Motor neuron (in vitro differentiated cells): ENCODE results near the gene EFNA5. TPM values are rescaled to one million over a fixed set of nuclear protein-coding genes. Genes with fewer than 3 reads are reported as not detected.

ENCODE experiments used
- ATAC-seq, 8 experiments: fragments of 200-7000 bp; cut with Tn5 transposase; replicated peaks in 6 of 8; 2 replicates each; pipeline ENCODE4 v1.8.0; 2021; ENCODE audit warnings: mild to moderate bottlenecking in 8 of 8, moderate library complexity in 8 of 8
- H3K27ac ChIP-seq, 2 donors: fragments of 250-450 bp; sonication (Bioruptor Pico); 2 replicates each; pipeline ENCODE4 v1.9.0; 2021; ENCODE audit warnings: antibody characterized with exemption in 2 of 2, mild to moderate bottlenecking in 2 of 2, moderate library complexity in 1 of 2
- H3K4me1 ChIP-seq, 2 donors: fragments of 250-450 bp; sonication (Bioruptor Pico); replicated peaks in 1 of 2; 2 replicates each; pipeline ENCODE4 v1.6.1; 2021; ENCODE audit warnings: antibody characterized with exemption in 2 of 2, mild to moderate bottlenecking in 2 of 2, moderate library complexity in 1 of 2
- H3K4me3 ChIP-seq, 5 donors: fragments of 250-450 bp; sonication (Bioruptor Pico); 2 replicates each; pipeline ENCODE4 v1.9.0; 2021; ENCODE audit warnings: antibody characterized with exemption in 5 of 5, mild to moderate bottlenecking in 5 of 5, moderate library complexity in 4 of 5
- WGBS, 10 experiments: fragments of 450-650 bp; shearing (Covaris generic); methylation state at CpG; one replicate each; pipeline ENCODE4 v1.0.0; 2022; 5-methylcytosine and 5-hydroxymethylcytosine counted together
- in situ Hi-C, 9 experiments: fragments of 400-800 bp; cut with MboI; loops; one replicate each; pipeline ENCODE4 v1.15.0; 2021; ENCODE audit warnings: low sequenced_read_pairs in 9 of 9, low pct_unique_long_range_greater_than_20kb in 2 of 9; ENCODE audit not compliant: unreplicated experiment in 9 of 9
- total RNA-seq, 8 experiments: library from RNA; unstranded; fragments of 300-600 nt; gene quantifications; 2 replicates each; pipeline versions ENCODE4 v1.2.3 to v1.2.4, GENCODE V29; 2022

The EFNA5 gene
- total RNA-seq, 8 experiments from 2014 or later: 8.5 to 88.6 (median 10.5) TPM

DNA sequence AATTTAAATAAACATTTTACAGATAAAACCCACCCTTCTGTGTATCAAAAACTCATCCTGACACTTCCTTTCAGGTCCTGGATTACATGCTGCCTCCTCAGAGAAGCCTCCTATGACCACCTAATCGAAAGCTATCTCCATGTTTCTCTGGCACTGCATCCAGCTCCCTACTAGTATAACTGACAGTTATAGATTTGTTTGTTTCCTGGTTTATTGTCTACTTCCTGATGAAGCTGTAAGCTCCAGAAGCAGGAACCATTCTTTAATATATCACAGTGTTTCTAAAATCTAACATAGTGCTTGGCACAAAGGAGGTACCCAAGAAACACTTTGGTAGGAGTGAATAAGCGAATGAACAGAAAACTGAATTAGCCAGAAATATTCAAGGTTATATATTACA lies 270.4 kb downstream of the EFNA5 start:
- no peak overlapping the region for H3K4me3 ChIP-seq
- H3K27ac ChIP-seq: no peak overlapping the region
- in situ Hi-C loops: no loop called here
- H3K4me1 ChIP-seq: peaks cover 22 to 46% of the 10 kb centered on the region in 2 donors
- WGBS, 10 experiments: 74 to 100% (median 88%) methylated on average over 1 to 2 of the region's 2 CpGs; no CpG with 5 or more reads in 3 of the 10 experiments
- no peak for ATAC-seq

DNA sequence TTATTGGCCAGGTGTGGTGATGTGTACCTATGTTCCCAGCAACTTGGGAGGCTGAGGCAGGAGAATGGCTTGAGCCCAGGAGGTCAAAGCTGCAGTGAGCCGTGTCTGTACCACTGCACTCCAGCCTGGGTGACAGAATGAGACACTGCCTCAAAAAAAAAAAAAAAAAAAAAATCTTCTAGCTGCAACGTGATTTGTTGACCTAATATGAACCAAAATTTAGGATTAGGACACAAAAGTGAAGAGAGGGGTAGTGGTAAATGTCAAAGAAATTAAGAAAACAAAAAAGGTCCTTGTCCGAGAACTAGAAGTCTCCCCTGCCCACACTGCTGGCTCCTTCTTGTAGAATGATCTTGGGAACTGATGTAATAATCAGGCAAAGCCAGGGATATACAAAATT lies 272.0 kb downstream of the EFNA5 start:
- in situ Hi-C loops: no loop called here
- ATAC-seq: no peak
- H3K4me3 ChIP-seq: no peak overlapping the region
- H3K27ac ChIP-seq: no peak overlapping the region
- peaks cover 22 to 38% of the 10 kb centered on the region in 2 donors for H3K4me1 ChIP-seq
- WGBS, 10 experiments: 50 to 98% (median 84%) methylated on average over 1 to 3 of the region's 3 CpGs; no CpG with 5 or more reads in 1 of the 10 experiments

DNA sequence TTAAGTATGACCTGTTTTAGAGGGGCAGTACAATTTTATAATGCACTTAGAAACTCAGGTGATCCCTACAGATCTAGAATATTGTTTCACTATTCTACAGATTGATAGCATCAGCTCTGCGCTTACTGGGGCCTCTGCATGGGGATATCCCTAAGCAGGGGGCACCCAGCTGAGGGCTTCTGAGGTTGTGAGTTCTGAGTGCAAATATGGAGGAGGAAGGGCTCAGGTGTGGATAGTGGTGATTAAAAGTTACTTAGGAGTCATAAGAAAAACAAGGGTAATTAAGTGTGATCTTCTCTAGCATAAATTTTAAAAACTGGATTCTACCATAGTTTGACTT lies 274.4 kb downstream of the EFNA5 start:
- no peak overlapping the region for H3K27ac ChIP-seq

GRCh38 chr5:107395632-107396350 lies 274.9 kb downstream of the EFNA5 start:
- in situ Hi-C loops: no loop called here
- Histone ChIP-seq H3K4me3 (no peak overlapping the region), H3K27ac (no peak overlapping the region), H3K4me1 (peaks cover 5 to 10% of the 10 kb centered on the region in 2 donors)
- WGBS, 10 experiments: 20 to 100% (median 38%) methylated on average over 1 to 5 of the region's 5 CpGs
- peak in 1 of 8 experiments; percentile 36 for ATAC-seq

More for the DNA sequence above, 274.4 kb downstream of the EFNA5 start:
- Histone ChIP-seq H3K4me1 (peaks cover 7 to 14% of the 10 kb centered on the region in 2 donors), H3K4me3 (no peak overlapping the region)
- no peak for ATAC-seq
- 83 to 100% (median 94%) methylated on average over 1 of the region's 1 CpG; no CpG with 5 or more reads in 6 of the 10 experiments for WGBS, 10 experiments
- in situ Hi-C loops: no loop called here

DNA sequence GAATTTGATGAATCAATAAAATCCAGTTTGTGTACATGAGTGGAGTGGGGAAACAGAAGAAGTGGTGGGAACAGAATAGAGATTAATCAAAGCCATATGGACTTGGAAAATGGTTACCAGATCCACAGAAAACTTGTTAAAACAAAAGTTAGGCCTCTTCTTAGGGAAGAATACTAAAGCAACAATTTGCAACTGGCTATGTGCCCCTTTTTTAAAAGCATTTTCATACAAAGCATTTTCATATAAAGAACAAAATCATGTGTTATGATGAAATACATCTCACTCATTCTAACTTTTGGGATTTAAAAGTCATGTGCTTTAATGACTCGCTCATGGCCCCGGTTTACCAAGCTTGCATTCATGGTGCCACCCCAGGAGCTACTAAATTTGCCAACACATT lies 276.9 kb downstream of the EFNA5 start:
- ATAC-seq: no peak
- WGBS, 10 experiments: 40 to 95% (median 74%) methylated on average over 1 to 2 of the region's 2 CpGs; no CpG with 5 or more reads in 3 of the 10 experiments
- Histone ChIP-seq H3K27ac (no peak overlapping the region), H3K4me1 (peaks cover 12 to 22% of the 10 kb centered on the region in 2 donors), H3K4me3 (no peak overlapping the region)
- in situ Hi-C loops: no loop called here

DNA sequence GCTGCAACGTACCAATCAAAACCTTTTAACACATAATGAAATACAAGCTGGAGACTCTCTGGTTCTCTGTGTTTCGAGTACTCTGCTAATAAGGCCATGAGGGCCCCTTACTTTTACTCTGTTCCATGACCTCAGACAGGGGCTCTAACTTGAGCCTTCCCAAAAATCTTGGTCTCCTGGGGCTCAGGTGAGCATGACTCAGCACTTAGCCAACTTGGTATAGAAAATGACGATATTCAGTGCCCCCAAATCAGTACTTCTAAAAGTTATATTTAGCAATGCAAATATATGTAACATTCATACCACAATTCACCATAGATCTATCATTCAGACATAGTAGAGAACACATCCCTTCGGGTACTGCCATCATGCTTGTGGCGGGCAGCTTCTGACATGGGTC lies 278.9 kb downstream of the EFNA5 start:
- Histone ChIP-seq H3K27ac (no peak overlapping the region), H3K4me3 (no peak overlapping the region), H3K4me1 (peaks cover 24 to 37% of the 10 kb centered on the region in 2 donors)
- no peak for ATAC-seq
- 80 to 100% (median 100%) methylated on average over 1 to 4 of the region's 5 CpGs for WGBS, 10 experiments
- in situ Hi-C loops: no loop called here

GRCh38 chr5:107389775-107390148 lies 281.0 kb downstream of the EFNA5 start:
- peaks cover 19 to 33% of the 10 kb centered on the region in 2 donors for H3K4me1 ChIP-seq
- no peak overlapping the region for H3K27ac ChIP-seq

GRCh38 chr5:107389130-107389774 lies 281.5 kb downstream of the EFNA5 start:
- in situ Hi-C loops: no loop called here
- ATAC-seq: peak in 7 of 8 experiments; percentile 19 to 85 (median 75)
- Histone ChIP-seq H3K27ac (no peak overlapping the region), H3K4me3 (no peak overlapping the region), H3K4me1 (peaks cover 19 to 33% of the 10 kb centered on the region in 2 donors)
- WGBS, 10 experiments: 15 to 100% (median 63%) methylated on average over 1 to 5 of the region's 5 CpGs; no CpG with 5 or more reads in 1 of the 10 experiments

More at GRCh38 chr5:107389775-107390148, 281.0 kb downstream of the EFNA5 start:
- 100% methylated on average over 1 of the region's 1 CpG; no CpG with 5 or more reads in 8 of the 10 experiments for WGBS, 10 experiments
- in situ Hi-C loops: no loop called here
- peak in 1 of 8 experiments; percentile 14 for ATAC-seq
- H3K4me3 ChIP-seq: no peak overlapping the region

DNA sequence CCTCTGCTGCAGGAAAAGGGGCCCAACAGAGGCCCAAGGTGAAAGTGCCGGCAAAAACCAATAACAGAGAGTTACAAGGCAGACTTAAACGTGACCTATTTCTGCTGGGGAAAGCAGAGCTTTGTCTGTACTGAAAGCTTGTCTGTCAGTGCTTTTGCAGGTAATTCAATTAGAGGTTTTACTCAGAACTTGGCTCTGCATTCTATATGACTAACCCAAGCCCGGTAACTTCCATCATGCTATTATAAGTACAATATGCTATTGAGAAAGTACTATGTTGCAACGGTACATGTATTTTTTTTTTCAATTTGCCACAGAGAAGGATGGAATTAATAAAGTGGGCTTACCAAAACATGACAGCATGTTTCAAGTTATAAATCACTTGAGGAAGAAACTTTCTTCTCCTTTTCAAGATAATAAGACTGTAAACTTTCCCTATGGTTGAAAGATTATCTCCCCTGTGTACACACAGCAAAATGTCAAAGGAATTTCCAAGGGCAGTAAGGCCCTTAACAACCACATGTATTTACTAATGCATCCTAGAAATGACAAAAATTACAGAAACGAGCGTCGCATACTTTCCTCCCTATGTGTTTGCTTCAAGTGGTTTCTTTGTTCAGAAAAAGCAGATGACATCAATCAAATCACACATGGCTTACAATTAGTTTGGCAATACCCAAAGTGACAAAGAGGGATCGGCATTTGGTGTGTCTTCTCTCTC lies 282.4 kb downstream of the EFNA5 start:
- Histone ChIP-seq H3K27ac (no peak overlapping the region), H3K4me1 (peaks cover 19 to 33% of the 10 kb centered on the region in 2 donors), H3K4me3 (no peak overlapping the region)
- in situ Hi-C loops: no loop called here
- ATAC-seq: peak in 7 of 8 experiments; percentile 8 to 58 (median 28)
- 17 to 66% (median 45%) methylated on average over 2 to 8 of the region's 8 CpGs for WGBS, 10 experiments

GRCh38 chr5:107387526-107388140 lies 283.1 kb downstream of the EFNA5 start:
- peaks cover 19 to 33% of the 10 kb centered on the region in 2 donors for H3K4me1 ChIP-seq
- in situ Hi-C loops: no loop called here
- H3K4me3 ChIP-seq: no peak overlapping the region
- ATAC-seq: no peak
- 0 to 100% (median 78%) methylated on average over 1 to 6 of the region's 6 CpGs for WGBS, 10 experiments
- H3K27ac ChIP-seq: no peak overlapping the region

DNA sequence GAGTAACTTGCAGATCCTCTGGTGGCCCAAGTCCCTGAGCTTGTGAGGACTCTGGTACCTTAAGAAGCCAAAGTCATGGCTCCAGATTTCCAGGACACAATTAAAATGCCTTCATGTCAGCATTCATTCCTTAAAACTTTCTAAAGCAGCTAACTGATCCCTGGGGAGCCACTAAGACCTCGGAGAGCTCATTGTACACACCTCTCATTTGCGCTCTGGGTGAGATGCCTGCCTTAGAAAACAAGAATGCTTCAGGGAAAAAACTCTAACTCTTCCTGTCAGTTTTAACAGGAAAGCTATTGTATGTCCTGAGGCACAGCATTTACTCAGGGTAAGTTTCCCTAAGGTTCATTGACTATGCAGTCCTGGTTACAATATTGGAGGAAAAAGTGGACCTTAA lies 285.0 kb downstream of the EFNA5 start:
- WGBS, 10 experiments: 47 to 100% (median 80%) methylated on average over 1 to 2 of the region's 2 CpGs; no CpG with 5 or more reads in 5 of the 10 experiments
- no peak overlapping the region for H3K4me3 ChIP-seq
- no peak overlapping the region for H3K27ac ChIP-seq
- in situ Hi-C loops: no loop called here
- peaks cover 19 to 33% of the 10 kb centered on the region in 2 donors for H3K4me1 ChIP-seq
- peak in 1 of 8 experiments; percentile 4 for ATAC-seq

DNA sequence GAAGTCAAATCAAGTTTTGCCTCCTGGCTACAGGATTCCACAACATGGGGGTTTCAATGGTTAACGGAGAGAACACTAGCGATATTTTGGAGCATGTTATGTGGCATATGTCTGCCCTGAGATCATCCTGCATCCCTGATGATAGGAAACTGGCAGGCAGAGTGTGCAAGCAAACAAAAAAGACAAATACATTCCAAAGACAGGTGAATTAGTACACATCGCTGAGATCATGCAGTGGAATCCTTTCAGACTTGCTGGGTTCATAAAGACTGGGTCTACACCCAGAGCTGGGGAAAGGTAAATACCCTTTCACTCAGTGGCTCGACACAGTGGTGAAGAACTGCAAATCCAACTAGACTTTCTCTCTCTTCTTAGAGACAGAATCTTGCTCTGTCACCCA lies 286.5 kb downstream of the EFNA5 start:
- H3K4me1 ChIP-seq: peaks cover 16 to 25% of the 10 kb centered on the region in 2 donors
- no peak overlapping the region for H3K4me3 ChIP-seq
- in situ Hi-C loops: no loop called here
- no peak overlapping the region for H3K27ac ChIP-seq
- 65 to 100% (median 100%) methylated on average over 1 to 4 of the region's 4 CpGs; no CpG with 5 or more reads in 2 of the 10 experiments for WGBS, 10 experiments
- ATAC-seq: peak in 1 of 8 experiments; percentile 39
